Ammon's horn (tissue), 1 donor: ENCODE measurements around the gene SPACDR.

Experiments
- DNase-seq: peaks from one replicate; pipeline ENCODE4 v3.0.0-alpha.2; 2016; ENCODE audit warnings: low spot score

SPACDR gene

DNA sequence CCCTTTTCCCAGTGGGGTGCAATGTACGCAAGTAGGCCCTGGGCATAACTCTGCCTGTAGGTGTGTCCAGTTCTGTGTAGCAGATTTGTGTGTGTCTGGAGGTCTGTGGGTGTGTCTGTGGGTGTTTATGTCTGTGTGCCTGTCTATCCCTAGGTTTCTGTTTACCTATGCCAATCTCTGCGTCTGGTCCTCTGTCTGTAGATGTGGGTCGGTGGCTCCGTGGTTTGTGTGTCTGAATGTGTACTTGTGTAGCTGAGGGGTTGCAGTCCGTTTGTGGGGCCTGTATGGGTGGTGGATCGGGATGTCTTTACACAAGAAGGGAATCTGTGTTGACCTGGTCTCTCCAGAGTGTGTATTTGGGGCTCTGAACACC is 20.6 kb upstream of the SPACDR start:
- no peak for DNase-seq

DNA sequence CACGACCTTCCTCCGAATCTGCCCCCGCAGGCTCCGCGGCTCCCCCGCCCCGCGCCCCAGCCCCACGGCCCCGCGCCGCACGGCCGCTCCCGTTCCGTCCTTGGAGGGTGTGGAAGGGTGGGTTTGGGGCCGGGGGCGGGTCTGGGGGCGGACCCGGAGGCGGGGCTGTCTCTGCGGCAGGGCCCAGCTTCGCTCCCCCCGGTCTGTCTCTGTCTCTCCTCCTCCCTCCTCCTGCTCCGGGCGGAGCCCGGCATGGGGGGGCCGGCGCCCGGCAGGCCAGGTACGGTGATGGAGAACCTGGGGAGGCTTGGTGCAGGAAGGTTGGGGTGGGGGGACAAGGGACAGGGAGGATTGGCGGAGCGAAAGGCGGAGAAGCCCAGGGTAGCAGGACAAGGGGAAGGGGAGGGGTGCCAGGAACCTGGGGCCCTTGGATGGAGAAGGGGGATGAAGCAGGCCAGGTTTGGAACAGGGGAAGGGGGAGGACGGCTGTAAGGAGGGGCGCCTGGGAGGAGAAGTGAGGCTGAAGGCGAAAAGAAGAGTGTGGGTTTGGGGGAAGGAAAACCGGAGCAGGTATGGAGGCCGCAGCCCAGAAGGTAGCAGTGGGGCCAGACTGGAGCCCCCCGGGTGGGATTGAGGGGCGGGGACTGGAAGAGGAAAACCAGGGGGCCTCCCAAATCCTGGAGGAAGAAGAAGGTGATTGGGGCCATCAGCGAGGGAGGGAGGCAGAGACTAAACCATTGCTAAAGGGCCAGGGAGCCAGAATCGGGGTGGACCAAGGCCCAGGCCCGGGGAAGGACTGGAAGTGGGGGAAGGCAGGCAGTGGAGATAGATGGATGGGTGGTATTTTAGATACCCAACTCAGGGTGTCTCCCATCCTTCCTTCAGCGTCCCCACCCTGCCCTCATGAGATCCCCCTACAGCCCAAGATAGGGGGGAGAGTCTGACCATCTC is 19.9 kb upstream of the SPACDR start, which contains the start of gene NYAP1:
Gene NYAP1, plus strand, starts transcription at position 206 of the 951 bp plus-strand sequence. CDS start 1,385 bp downstream, outside the sequence.
- peak; percentile 82 for DNase-seq

DNA sequence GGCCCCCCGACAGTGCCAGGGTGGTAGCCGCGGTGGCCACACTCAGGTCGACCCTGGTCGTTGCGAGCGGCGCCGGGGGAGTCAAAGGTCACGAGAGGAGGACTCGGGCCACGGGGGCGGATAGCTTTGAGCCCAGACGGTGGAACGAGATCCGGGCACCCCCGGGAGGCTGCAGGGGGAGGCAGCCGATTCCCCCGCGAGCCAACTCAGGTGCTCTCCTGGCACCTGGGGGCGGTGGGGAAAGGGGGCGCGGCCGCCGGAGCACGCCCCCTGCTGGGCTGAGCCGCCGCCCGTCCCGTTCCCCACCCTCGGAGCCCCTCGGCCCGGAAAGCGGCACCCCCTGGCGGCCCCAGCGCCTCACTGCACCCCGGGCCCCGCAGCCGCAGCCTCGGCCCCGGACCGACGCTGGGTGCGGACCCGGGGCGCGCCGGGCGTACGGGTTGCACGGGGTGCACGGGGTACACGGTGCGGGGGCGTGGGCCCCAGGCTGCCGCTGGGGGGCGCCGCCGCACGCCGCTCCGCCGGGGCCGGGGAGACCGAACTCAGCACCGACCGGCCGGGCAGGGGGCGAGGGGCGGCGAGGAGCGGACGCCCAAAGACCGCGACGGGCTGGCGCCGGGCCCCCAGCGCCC is 19.1 kb upstream of the SPACDR start:
- peak; percentile 66 for DNase-seq

DNA sequence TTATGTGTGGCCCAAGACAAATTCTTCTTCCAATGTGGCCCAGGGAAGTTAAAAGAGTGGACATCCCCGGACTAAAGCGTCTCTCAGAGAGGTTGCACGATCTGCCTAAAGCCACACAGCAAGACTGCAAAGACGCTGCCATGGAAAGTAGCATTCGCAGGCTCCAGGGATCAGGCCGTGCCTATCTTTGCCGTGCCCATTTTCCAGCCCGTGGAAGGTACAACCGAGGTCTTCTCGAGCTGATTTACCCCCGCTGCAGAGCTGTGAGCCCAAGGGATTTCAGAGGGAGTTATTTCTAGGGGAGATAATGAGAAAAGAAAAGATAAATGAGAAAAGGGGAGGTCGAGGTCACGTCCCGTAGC is 18.6 kb upstream of the SPACDR start:
- no peak for DNase-seq

DNA sequence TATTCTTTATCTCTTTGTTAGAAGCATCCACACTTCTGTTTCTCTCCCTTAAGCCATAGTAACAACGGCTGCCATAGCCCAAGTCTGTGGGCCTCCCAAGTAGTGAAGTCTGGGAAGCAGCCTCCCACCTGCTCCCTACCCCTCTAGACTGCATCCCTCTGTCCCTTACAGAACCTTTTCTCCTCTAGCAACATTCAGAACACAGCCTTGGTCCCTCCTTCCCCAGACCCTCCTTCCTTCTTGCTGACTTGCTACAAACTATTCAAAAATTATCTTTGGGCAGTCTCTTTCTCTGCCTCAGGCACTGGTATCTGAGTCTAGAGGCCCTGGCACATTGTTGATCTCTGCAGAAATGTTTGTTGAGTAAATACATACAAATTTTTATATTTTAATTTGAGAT is 17.4 kb upstream of the SPACDR start:
- DNase-seq, result no peak

DNA sequence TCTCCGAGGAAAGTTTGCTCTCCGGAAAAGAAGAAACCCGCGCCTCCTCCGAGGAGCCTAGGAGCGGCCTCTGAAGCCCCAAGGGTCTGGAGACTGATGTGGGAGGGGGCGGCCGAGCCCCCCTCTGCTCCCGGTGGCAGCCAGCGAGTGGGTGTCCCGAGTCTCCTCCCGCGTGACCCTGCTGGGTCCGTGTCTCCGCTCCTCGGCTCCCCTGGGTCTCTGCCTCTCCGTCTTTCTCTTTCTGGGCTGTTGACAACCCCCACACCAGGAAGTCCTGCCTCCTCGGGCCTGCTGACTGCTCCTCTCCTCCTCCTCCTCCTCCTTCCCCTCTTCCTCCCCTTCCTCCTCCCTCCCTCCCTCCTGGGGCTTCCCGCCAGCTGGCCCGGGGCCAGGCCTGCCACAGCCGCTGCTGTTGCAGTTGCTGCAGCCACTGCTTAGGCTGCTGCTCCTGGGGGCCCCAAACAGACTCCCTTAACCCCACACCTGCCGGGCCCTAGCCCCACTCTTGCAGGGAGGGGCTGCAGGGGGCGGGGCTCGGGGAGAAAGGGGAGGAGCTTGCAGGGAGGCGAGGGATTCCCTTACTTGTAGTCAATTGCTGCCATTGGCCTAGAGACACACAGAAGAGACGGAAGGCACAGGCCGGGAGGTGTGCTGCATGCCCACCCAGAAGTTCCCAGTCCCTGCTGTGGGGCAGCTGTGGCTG is 15.0 kb upstream of the SPACDR start, which contains the start of gene TSC22D4:
Gene TSC22D4, minus strand, starts transcription at position 257 of the 703 bp plus-strand sequence. CDS start 1,176 bp downstream, outside the sequence.
- DNase-seq, result peak; percentile 98

DNA sequence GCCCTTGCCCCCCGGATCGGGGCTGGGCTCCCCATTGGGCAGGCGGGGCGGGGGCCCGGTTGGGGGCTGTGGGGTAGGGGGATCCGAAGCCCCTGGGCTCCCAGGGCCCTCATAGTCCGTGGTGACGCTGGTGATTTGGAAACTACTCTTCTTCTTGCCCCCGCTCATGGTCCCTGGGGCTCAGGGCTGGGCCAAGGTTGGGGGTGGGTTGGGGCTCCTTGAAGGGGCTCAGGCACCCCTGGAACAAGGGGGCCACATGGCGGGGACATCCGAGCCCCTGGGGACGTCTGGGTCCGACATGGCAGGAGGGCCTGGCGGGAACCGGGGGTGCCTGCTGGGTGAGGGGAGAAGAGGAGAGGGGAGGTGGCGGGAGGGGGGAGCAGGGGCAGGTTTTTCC is 13.8 kb upstream of the SPACDR start:
- DNase-seq, result no peak

DNA sequence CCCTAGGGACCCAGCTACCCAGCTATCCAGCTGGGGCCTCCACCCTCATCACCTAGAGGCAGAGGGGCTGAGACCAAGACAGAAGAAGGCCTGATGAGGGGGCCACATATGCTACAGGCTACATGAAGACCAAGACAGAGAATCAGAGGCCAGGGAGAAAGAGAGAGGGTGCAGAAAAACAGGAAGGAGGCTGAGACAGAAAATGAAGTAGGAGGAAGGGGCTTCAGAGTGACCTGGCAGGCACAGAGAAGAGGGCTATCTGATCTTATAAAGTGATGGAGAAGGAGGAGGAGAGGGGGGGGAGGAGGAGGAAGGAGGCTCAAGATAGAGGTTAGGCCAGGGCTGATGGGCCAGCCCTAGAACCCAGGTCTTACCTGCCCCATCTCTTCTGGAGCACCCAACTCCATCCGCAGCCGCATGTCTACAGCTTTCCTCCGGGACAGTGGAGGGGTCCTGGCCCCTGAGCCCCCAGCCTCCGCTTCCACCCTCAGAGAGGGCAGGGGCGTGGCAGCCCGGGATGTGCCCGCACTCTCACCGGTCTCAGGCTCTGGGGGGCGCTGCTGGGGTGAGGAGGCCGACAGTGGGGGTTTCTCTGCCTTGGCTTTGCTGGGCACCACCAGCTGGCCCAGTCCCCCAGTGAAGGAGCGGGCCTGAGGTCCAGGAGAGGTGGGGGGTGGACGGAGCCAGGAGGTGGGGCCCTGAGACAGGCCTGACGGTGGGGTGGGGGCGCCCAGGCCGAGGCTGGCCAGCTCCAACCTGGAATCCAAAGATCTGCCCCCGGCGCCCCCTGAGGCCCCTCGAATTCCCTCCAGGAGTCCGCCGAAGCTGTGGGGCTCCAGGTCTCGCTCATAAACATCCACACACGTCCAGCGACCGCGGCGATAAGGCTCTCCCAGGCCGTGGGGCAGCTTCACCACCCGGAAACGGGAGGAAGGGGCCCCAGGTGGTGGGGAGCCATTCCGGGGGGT is 13.1 kb upstream of the SPACDR start:
- DNase-seq, result no peak

DNA sequence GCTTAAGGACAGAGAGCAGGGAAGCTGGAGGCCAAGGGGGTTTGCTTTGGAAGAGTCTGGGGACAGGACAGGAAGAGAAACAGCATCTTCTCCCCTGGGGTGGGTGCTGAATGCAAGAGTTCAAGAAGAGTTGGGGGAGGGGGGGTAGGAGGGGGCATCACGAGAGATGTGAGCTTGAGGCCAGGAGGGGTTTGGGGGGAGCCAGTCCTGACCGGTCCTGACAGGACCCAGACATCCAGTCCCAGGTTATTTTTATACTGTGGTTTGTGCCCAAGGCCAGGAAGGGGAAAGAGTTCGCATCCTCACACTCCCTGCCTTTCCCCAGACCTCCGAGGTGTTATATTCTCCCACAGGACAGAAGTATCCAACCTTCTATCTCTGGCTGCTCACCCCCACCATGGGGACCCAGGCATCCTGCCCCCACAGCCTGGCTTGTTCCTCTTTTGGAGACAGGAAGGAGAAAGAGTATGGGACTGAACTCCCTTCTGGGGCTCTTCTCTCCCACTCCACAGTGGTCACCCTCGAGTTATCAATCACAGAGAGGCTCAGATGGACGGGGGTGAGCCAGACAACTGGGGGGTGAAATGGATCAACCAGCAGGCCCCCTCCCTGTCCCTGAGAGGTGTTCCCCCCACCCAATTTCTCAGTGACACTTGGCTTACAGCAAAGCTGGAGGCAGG is 12.2 kb upstream of the SPACDR start:
- no peak for DNase-seq

DNA sequence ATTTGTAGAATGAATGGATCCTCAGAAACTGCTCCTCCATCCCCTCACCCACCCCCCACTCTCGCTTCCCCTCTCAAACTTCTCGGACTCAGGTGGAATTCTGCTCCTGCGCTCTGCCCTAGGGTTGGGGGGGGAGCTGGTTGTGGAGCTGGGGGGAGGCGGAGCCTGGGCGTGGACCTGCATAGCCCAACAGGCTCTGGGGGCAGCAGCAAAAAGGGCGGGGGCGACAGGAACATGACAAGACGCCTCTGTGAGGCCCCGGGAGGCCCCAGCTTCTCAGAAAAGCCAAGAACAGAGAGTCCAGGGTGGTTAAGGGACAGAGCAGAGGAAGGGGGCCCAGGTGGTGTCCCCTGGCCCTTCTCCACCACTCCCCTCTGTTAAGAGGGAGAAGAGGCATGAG is 11.5 kb upstream of the SPACDR start:
- DNase-seq, result no peak

DNA sequence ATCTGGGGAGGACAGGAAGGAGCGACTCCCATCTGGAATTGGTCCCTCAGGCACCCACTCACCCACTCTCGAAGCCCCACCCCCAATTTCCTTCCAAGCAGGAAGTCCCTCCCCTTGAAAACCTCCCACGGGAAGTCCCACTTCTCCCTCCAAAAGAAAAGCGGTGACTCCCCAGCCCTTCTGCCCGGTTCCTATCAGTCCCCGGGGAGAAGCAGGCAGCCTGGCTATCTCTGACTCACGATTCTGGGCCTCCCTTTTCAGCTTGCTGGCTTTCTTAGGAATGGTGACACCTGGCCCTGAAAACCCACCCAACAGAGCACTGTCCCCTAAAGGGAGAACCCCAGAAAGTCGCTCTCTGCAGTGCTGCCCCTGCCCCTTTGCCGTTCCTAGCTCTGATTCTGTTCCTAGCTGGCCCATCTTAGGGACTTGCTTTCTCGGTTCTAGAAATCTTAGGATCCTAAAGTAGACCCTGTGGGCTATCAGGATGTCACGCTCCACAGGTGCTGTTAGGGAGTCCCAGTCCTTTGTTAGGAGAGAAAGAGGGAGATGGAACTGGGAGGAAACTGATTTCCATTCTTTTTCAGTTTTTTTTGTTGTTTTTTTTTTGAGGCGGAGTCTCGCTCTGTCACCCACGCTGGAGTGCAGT is 8.9 kb upstream of the SPACDR start:
- DNase-seq, result no peak

DNA sequence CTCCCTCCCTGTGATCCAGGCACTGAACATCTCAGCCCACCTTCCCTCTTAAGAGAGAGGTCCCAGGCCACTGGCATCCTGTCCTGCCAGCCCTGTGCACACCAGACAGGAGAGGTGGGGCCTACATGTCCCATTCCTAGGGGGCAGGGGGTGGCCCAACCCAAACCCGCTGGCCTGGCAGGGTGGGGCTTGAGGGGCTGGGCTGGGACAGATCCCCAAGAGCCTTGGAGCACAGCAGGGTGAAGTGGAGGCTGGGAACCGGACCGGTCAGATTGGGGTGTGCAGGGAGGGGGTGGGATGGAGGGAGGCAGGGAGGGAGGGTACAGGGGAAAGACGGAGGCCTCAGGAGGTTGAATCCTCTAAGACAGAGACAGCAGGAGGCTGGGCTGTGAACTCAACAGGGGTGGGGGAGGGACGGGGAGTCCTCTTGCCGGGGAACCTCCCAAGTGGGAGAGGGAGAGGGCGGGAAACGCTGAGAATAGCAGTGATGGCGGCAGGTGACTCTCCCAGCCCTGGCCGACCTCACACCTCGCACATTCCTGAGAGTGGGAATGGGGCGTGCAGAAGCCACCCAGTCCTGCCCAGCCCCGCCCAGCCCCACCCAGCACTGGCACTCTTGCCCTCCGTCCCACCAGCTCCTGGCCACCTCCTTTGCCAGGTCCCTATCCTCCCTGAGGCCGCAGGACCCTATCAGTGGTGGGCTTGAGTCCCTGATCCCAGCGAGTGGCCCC is 8.2 kb upstream of the SPACDR start:
- DNase-seq, result no peak

DNA sequence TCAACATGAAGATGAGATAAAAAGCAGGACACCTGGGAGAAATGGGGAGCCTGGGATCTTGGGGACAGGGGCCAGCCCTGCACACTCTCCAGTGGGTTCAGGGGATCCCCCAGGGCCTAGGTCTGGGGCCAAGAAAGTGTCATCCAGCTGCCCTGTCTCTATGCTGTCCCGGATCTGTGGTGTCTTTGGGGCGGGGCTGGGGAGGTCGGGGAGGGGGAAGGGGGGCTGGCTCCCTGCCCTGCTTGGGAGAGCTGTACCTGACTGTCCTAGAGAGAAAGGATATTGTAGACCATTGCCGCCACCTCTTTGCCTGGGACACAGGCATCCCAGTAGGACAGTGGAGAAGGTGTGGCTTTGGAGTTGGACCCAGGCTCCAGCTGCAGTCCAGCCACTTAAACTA is 7.0 kb upstream of the SPACDR start:
- no peak for DNase-seq

DNA sequence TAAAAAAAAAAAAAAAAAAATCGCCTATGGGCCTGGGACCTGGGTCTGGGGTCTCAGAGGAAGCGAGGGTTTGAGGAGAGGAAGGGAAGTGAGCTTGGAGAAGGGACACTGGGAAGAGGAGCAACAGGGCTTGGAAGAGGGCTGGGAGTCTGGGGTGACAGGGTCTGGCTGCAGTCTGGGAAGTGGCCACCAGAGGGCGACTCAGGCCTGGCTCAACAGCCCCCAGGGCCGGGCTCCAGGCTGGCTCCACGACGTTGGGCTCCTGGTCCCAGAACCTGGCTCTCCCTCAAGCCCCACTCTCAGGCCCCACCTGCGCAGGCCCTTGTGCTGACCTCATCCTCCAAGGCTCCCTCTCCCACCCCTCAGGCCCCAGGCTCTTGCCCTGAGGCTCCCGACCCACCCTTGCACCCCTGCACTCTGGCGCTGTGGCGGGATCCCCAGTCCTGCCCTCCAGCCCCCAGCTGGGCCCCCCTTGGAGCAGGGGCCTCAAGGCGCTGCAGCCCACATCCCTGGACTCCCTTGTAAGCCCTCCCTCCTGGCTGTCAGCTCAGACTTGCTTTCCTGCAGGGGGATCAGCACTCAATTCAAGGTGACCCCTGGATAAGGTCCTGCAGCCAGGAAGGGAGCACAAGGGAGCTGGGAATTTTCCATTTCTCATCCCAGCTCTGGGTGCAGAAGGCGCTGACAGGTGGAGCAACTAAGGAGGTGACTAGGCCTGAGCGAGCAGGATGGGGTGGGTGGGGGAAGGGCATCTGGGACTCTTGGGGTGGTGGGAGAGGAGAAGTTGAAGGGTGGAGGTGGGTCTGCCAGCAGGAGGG is 5.4 kb upstream of the SPACDR start:
- peak; percentile 90 for DNase-seq

DNA sequence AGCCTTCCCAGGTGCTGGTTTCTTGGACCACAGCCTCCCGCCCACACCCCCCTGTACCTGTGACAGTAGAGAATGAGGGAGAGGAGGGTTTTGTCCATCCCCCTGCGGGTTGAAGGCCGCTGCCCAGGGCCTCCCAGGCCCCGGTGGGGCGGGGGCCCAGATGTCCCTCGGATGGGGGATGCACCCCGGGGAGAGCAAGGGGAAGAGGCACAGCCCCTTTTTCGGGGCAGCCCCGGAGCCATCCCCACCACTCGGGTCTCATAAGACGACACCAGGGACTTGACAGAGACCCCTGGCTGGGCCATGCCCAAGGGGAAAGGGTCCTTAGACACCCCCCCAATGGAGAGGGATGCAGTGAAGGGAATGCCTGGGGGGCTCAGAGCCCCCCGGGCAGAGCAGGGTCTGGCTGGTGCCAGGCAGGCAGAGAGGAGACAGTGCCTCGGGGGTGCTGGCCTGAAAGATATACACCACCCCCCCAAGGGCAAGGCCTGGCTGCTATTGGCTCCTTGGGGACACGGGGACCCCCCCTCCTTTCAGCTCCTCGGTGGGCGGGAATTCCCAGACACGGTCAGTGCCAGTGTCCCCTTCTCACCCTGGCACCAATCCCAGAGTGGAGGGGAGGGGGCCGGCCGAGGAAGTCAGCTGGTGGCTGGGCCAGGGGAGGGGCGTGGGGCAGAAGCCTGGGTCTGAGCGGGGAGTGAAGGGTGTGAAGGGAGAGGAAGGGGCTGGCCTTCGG is 3.7 kb upstream of the SPACDR start:
- peak; percentile 97 for DNase-seq

DNA sequence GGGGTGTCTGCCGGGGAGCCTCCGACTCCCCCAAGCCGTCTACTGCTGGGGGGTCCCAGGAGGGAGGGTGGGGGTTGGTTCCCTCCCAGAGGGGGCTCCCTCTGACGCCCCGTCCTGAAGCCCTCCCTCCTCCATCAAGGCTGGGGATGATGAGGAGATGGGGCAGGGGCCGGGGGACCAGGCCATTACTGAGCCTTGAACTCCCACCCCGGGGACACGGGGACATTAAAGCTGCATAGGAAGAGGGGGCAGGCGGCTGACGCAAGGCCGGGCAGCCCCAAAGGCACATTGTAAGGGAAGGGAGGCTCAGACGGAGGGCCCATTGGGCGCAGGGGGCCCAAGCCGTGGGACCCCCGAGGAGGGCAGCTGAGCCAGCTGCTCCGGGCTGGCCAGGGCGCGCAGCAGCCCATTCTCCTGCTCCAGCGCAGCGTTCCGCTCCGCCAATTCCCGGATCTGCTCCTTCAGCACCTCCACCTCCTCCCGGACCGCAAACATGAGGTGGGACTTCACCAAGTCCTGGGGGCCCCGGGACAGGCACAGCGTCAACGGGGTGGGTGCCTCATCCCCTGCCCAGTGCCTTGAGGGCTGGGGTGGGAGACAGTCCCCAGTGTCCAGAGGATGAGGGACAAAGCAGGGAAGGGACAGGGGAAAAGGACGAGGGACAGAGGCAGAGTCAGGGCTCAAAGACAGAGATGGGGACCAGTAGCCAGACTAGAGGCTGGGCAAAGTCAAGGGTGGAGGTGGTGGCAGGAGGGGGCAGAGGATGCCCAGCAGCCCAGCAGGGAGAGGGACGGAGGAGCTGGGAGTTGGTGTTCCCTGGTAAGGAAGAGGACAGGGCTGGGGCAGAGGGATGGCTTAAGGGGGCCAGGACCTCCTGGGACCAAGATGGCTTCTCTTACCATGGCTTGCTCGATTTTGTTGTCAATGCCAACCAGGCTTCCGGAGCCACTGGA is 2.9 kb upstream of the SPACDR start:
- no peak for DNase-seq
